LNCAP (cell line): ENCODE measurements around the gene NFATC2.

Experiments
- TF ChIP-seq, protein P1 (sequence below): fragments of 450-650 bp; IDR thresholded peaks from 2 replicates; pipeline ENCODE4 v1.5.1; 2017; ENCODE audit warnings: mild to moderate bottlenecking

NFATC2 gene

DNA sequence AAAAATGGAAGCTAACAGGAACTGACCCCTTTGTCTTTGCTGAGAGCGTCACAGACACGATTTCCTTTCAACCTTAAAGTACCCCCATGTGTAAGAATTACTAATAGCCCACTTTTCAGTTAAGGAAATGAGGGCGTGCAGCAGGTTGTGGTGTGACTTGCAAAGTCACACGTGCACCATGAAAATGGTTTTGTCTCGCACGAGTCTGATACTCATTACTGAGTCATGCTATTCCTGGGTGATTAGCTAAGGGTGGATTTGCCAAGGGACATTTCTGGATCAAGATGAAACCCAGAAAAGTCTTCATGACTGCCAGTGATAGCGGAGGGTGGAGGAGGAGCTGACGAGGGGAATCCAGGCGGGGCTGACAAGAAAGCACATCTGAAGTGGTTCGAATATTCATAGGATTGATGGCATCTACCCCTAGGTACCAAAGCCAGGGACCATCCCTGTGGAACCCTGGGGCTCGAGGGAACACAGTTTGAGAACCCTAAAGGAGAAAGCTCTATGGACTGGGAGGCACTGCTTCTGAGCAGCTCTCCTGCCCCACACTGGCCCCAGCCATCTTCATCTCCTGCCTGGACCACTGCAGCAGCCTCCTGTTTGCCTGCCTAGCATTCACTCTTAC is 12.1 kb upstream of the NFATC2 start:
- TF ChIP-seq, protein P1, sequence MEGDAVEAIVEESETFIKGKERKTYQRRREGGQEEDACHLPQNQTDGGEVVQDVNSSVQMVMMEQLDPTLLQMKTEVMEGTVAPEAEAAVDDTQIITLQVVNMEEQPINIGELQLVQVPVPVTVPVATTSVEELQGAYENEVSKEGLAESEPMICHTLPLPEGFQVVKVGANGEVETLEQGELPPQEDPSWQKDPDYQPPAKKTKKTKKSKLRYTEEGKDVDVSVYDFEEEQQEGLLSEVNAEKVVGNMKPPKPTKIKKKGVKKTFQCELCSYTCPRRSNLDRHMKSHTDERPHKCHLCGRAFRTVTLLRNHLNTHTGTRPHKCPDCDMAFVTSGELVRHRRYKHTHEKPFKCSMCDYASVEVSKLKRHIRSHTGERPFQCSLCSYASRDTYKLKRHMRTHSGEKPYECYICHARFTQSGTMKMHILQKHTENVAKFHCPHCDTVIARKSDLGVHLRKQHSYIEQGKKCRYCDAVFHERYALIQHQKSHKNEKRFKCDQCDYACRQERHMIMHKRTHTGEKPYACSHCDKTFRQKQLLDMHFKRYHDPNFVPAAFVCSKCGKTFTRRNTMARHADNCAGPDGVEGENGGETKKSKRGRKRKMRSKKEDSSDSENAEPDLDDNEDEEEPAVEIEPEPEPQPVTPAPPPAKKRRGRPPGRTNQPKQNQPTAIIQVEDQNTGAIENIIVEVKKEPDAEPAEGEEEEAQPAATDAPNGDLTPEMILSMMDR = no peak

- TF ChIP-seq, protein P1 = no peak
These were observed 11.5 kb upstream of the NFATC2 start for GRCh38 chr20:51553897-51554486.

- TF ChIP-seq, protein P1 = no peak
These were observed 8.7 kb upstream of the NFATC2 start for GRCh38 chr20:51551186-51551585.

DNA sequence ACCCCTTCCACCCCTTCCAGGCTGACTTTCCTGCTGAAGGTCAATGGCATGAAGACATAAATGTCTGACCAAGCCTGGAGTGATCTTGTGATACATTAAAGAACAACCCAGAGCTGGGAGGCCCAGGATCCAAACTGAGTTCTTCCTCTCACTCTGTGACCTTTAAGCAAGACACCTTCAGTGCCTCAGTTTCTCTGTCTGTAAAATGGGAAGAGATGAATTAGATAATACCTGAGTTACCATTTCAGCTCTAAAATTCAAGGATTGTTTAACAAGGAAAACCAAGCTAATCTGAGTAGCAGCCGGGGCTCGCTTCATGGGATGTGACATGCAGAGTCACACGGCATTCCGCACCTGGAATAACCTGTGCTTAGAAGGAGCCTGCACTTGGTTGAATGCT is 7.0 kb upstream of the NFATC2 start:
- TF ChIP-seq, protein P1 = no peak

DNA sequence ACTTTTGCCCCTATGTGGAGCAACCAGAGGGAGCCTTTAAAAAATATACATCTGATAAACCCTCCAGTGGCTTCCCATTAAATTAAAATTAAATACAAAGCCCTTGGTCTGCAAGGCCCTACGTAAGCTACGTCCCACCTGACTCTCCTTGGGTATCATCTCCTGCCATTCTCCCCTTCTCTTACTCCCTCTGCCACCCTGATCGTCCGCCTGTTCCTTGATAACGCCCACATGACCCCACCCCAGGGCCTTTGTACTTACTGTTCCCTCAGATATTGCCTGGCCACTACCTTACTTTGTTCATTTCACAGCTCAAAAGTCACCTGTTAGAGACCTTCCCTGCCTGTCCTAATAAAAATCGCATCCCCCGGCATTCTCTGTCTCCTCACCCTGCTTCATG is 5.4 kb upstream of the NFATC2 start:
- TF ChIP-seq, protein P1 = no peak

- TF ChIP-seq, protein P1 = no peak
These were observed 3.0 kb upstream of the NFATC2 start for GRCh38 chr20:51545515-51545914.

DNA sequence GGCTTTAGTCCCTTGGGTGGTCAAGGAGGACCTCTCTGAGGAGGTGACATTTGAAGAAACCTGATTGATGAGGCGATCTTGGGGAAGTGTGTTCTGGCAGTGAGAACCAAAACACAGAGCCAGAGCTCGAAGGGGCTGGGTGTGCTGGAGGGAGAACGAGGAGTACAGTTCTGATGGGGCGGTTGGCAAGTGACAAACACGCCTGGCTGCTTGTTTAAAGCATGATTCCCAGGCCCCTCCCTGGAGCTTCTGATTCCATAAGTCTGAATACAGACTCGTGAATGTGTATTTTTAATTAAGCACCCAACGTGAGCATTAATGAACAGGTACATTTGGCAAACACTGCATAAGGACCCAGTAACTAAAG is 886 bp upstream of the NFATC2 start:
- TF ChIP-seq, protein P1 = no peak
